ENCODE results near the gene TAS2R46.

The TAS2R46 gene

GRCh38 chr12:11031307-11031706, 30.8 kb downstream of the TAS2R46 start, which contains the start of gene TAS2R31:
Gene TAS2R31, minus strand, starts transcription at chr12:11031407. Its CDS starts 72 bp downstream, at chr12:11031335.
- no peak for DNase-seq

- no peak for DNase-seq
Observed at GRCh38 chr12:11026118-11026517, 36.0 kb downstream of the TAS2R46 start.

- no peak for DNase-seq
Observed at GRCh38 chr12:11023387-11023786, 38.7 kb downstream of the TAS2R46 start.

- no peak for DNase-seq
Observed at GRCh38 chr12:11022520-11022919, 39.6 kb downstream of the TAS2R46 start, which contains the start of gene TAS2R19. Gene TAS2R19, minus strand, starts transcription at chr12:11022620. Its CDS starts 49 bp downstream, at chr12:11022571.

- no peak for DNase-seq
Observed at GRCh38 chr12:11016937-11017336, 45.2 kb downstream of the TAS2R46 start.

- no peak for DNase-seq
Observed at GRCh38 chr12:11015775-11016430, 46.2 kb downstream of the TAS2R46 start.

- DNase-seq = no peak
Observed at GRCh38 chr12:11014234-11014633, 47.9 kb downstream of the TAS2R46 start.

All from MV-4-11 (cell line).